Activated B cell treated with CpG ODN at 0.5 μM for 24 hours (primary cell): Measurements from ENCODE around the gene ARHGAP23. TPM values are rescaled to one million over a fixed set of nuclear protein-coding genes. Genes with fewer than 3 reads are reported as not detected.

Experiments used
- ATAC-seq: fragments of 200-7000 bp; cut with Tn5 transposase; one replicate; pipeline ENCODE4 v1.10.0; 2021; ENCODE audit warnings: low read depth, mild to moderate bottlenecking, moderate library complexity
- CTCF ChIA-PET: fragments of 350-600 bp; sonication (Branson Sonifier 250); formaldehyde crosslinking; loops from one replicate; lab custom pipeline; 2021; ENCODE audit warnings: antibody characterized with exemption; lab: Charles Lee
- POLR2A ChIA-PET: fragments of 350-600 bp; sonication (Branson Sonifier 250); formaldehyde crosslinking; loops from one replicate; lab custom pipeline; 2021; ENCODE audit warnings: antibody characterized with exemption; lab: Charles Lee
- DNase-seq: peaks from one replicate; pipeline ENCODE4 v3.0.0; 2022
- H3K27ac Mint-ChIP-seq: one replicate; pipeline ENCODE4 v1.8.0; 2020; ENCODE audit warnings: mixed read lengths
- H3K27me3 Mint-ChIP-seq: one replicate; pipeline ENCODE4 v1.8.0; 2021; ENCODE audit warnings: mixed read lengths
- H3K36me3 Mint-ChIP-seq: one replicate; pipeline ENCODE4 v1.8.0; 2021; ENCODE audit warnings: low read depth, mixed read lengths
- H3K4me1 Mint-ChIP-seq: one replicate; pipeline ENCODE4 v1.8.0; 2021; ENCODE audit warnings: mixed read lengths
- H3K4me3 Mint-ChIP-seq: one replicate; pipeline ENCODE4 v1.8.0; 2020; ENCODE audit warnings: mild to moderate bottlenecking, mixed read lengths
- H3K9me3 Mint-ChIP-seq: one replicate; pipeline ENCODE4 v1.8.0; 2020; ENCODE audit warnings: mixed read lengths
- intact Hi-C: fragments of 100-400 bp; cut with micrococcal nuclease; formaldehyde crosslinking; loops from one replicate; pipeline ENCODE4 v1.15.1; 2024
- total RNA-seq: library from RNA; stranded (reverse); gene quantifications from 2 replicates; pipeline ENCODE4 v1.2.3, GENCODE V29; 2022
- TF ChIP-seq, protein P1 (sequence below): fragments of 200-600 bp; IDR thresholded peaks from one replicate; pipeline ENCODE4 v1.8.0; 2022; ENCODE audit warnings: antibody characterized with exemption, mild to moderate bottlenecking

The ARHGAP23 gene
- total RNA-seq, 1 donor from 2014 or later: 1.3 TPM

GRCh38 chr17:38448208-38448771 is 20.0 kb downstream of the ARHGAP23 start:
- CTCF ChIA-PET: no interaction called here
- Mint-ChIP-seq H3K4me3 (no peak overlapping the region), H3K36me3 (no peaks in the 10 kb centered on the region), H3K4me1 (peaks cover 5% of the 10 kb centered on the region), H3K27ac (no peak overlapping the region), H3K27me3 (peaks cover 24% of the 10 kb centered on the region), H3K9me3 (no peaks in the 10 kb centered on the region)
- POLR2A ChIA-PET: no interaction called here
- TF ChIP-seq, protein P1, sequence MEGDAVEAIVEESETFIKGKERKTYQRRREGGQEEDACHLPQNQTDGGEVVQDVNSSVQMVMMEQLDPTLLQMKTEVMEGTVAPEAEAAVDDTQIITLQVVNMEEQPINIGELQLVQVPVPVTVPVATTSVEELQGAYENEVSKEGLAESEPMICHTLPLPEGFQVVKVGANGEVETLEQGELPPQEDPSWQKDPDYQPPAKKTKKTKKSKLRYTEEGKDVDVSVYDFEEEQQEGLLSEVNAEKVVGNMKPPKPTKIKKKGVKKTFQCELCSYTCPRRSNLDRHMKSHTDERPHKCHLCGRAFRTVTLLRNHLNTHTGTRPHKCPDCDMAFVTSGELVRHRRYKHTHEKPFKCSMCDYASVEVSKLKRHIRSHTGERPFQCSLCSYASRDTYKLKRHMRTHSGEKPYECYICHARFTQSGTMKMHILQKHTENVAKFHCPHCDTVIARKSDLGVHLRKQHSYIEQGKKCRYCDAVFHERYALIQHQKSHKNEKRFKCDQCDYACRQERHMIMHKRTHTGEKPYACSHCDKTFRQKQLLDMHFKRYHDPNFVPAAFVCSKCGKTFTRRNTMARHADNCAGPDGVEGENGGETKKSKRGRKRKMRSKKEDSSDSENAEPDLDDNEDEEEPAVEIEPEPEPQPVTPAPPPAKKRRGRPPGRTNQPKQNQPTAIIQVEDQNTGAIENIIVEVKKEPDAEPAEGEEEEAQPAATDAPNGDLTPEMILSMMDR: no peak
- ATAC-seq (no peak), DNase-seq (no peak)
- intact Hi-C loops: no loop called here

GRCh38 chr17:38449364-38449763 is 21.1 kb downstream of the ARHGAP23 start:
- Mint-ChIP-seq H3K27ac (no peak overlapping the region), H3K27me3 (peaks cover 28% of the 10 kb centered on the region), H3K9me3 (no peaks in the 10 kb centered on the region), H3K4me1 (peaks cover 9% of the 10 kb centered on the region), H3K36me3 (no peaks in the 10 kb centered on the region), H3K4me3 (no peak overlapping the region)
- DNase-seq (no peak), ATAC-seq (no peak)
- ChIA-PET CTCF (no interaction called here), POLR2A (no interaction called here)
- TF ChIP-seq, protein P1: no peak
- intact Hi-C loops: no loop called here

- intact Hi-C loops: no loop called here
- ChIA-PET POLR2A (no interaction called here), CTCF (no interaction called here)
- Mint-ChIP-seq H3K27ac (no peak overlapping the region), H3K4me3 (no peak overlapping the region), H3K9me3 (no peaks in the 10 kb centered on the region), H3K36me3 (no peaks in the 10 kb centered on the region), H3K4me1 (peaks cover 9% of the 10 kb centered on the region), H3K27me3 (peaks cover 34% of the 10 kb centered on the region)
- DNase-seq (no peak), ATAC-seq (no peak)
- TF ChIP-seq, protein P1: no peak
Measured at GRCh38 chr17:38450557-38451029, 22.3 kb downstream of the ARHGAP23 start.

DNA sequence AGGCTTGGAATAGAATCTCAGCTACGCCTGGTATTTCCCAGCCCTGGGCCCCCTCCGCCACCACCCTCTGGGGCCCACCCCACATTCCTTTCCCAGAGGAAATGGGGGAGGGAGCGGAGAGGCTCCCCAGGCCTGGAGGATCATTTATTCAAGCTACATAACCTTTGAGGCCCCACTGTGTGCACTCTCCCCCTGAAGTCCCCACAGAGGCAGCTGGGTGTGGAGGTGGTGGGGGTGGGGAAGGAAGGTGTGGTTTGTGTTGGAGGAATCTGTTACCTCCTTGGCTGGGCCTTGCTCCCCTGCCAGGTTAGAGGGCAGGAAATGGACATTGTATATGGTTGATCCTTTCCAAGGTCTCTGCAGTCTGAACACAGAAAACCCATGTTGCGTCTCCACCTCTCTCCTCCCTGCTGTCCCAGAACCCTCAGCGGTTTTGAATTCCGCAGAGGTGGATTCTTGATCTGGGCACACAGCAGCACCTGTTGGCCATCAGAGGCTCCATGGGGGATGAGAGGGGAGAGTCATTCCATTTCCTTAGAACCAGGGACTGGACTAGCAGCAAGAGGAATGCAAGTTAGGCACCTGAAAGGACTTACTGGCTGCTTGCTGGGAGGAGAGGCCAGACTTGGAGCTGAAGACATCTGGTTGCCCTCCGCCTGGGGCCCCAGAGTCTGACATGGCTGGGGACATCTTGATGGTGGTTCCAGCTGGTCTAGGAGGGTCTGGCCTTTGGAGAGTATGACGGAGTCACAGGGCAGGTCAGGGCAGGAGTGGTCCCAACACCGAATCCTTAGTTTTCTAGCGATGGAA is 23.0 kb downstream of the ARHGAP23 start:
- intact Hi-C loops: no loop called here
- Mint-ChIP-seq H3K36me3 (no peaks in the 10 kb centered on the region), H3K4me3 (no peak overlapping the region), H3K9me3 (no peaks in the 10 kb centered on the region), H3K27ac (no peak overlapping the region), H3K4me1 (peaks cover 9% of the 10 kb centered on the region), H3K27me3 (peaks cover 34% of the 10 kb centered on the region)
- no peak for DNase-seq
- TF ChIP-seq, protein P1: no peak
- no peak for ATAC-seq
- POLR2A ChIA-PET: no interaction called here
- CTCF ChIA-PET: no interaction called here

DNA sequence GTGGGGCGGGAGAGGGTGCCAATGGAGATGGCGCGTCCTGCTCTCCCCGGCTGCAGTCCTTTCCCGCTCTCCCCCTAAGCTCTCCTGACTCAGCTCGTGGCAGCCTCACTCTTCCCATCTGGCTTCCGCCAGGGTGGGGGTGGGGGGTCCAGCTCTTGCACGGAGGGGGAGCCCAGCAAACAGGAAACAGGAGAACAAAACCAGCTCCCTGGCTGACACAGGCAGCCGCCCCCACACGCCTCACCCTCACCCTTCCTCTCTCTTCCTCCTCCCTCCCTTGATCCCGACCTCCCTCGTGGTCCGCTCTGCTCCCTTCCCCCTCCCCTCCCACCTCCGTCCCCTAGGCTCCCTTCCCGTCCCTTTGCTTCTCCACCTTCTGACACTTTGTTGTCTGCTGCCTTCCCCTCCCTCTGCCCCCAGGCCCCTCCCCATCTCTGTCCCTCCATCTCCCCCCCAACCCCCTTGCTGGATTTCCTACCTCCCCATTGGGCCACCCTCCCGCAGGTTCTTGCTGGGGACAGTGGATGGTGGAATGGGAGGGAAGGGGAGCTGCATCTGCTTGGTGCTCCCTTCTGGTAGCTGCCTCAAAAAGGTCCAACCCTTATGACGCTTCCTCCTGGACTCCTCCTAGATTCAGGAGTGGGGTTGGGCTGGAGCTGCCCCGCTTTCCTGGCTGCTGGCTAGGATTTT is 23.7 kb downstream of the ARHGAP23 start:
- POLR2A ChIA-PET: no interaction called here
- no peak overlapping the region for H3K27ac Mint-ChIP-seq
- peaks cover 34% of the 10 kb centered on the region for H3K27me3 Mint-ChIP-seq
- no peaks in the 10 kb centered on the region for H3K36me3 Mint-ChIP-seq
- no peak overlapping the region for H3K4me3 Mint-ChIP-seq
- intact Hi-C loops: no loop called here
- TF ChIP-seq, protein P1: no peak
- CTCF ChIA-PET: no interaction called here
- H3K9me3 Mint-ChIP-seq: no peaks in the 10 kb centered on the region
- DNase-seq (no peak), ATAC-seq (no peak)
- H3K4me1 Mint-ChIP-seq: peaks cover 9% of the 10 kb centered on the region
